ENCODE measurements around the gene CHTF18.

Gene CHTF18

GRCh38 chr16:787978-788398 lies 432 bp upstream of the CHTF18 start, which contains the start of gene RPUSD1:
Gene RPUSD1, minus strand, starts transcription at chr16:788381. Its CDS starts 644 bp downstream, at chr16:787737.
- Mint-ChIP-seq H3K4me3 (peak within 1 kb of the TSS; percentile 93), H3K4me1 (ENCODE audit: low read depth) (peaks cover 18% of the 10 kb centered on the region), H3K27me3 (no peaks in the 10 kb centered on the region), H3K9me3 (no peaks in the 10 kb centered on the region), H3K27ac (peak within 1 kb of the TSS; percentile 90), H3K36me3 (ENCODE audit: low read depth) (peaks cover 51% of the 10 kb centered on the region)
- DNase-seq = no peak

- peaks cover 18% of the 10 kb centered on the region for H3K4me1 Mint-ChIP-seq (ENCODE audit: low read depth)
- H3K27ac Mint-ChIP-seq = no peak overlapping the region
- H3K36me3 Mint-ChIP-seq (ENCODE audit: low read depth) = peaks cover 63% of the 10 kb centered on the region
- H3K4me3 Mint-ChIP-seq = peak overlapping the region; percentile 83
- no peak for DNase-seq
- no peaks in the 10 kb centered on the region for H3K27me3 Mint-ChIP-seq
- H3K9me3 Mint-ChIP-seq = no peaks in the 10 kb centered on the region
Measured at GRCh38 chr16:789191-789850, 901 bp downstream of the CHTF18 start.

- DNase-seq = no peak
- peak overlapping the region; percentile 33 for H3K27ac Mint-ChIP-seq
- H3K36me3 Mint-ChIP-seq (ENCODE audit: low read depth) = peaks cover 60% of the 10 kb centered on the region
- no peaks in the 10 kb centered on the region for H3K9me3 Mint-ChIP-seq
- H3K4me1 Mint-ChIP-seq (ENCODE audit: low read depth) = peaks cover 18% of the 10 kb centered on the region
- H3K4me3 Mint-ChIP-seq = peak overlapping the region; percentile 83
- H3K27me3 Mint-ChIP-seq = no peaks in the 10 kb centered on the region
Measured at GRCh38 chr16:790086-790485, 1.7 kb downstream of the CHTF18 start.

GRCh38 chr16:791131-791530 lies 2.7 kb downstream of the CHTF18 start:
- Mint-ChIP-seq H3K36me3 (ENCODE audit: low read depth) (peaks cover 58% of the 10 kb centered on the region), H3K27me3 (no peaks in the 10 kb centered on the region)

GRCh38 chr16:792221-792995 lies 4.0 kb downstream of the CHTF18 start:
- no peak for DNase-seq
- H3K4me1 Mint-ChIP-seq (ENCODE audit: low read depth) = peaks cover 9% of the 10 kb centered on the region
- H3K9me3 Mint-ChIP-seq = no peaks in the 10 kb centered on the region
- no peak overlapping the region for H3K4me3 Mint-ChIP-seq
- peaks cover 61% of the 10 kb centered on the region for H3K36me3 Mint-ChIP-seq (ENCODE audit: low read depth)
- no peaks in the 10 kb centered on the region for H3K27me3 Mint-ChIP-seq
- no peak overlapping the region for H3K27ac Mint-ChIP-seq

More at GRCh38 chr16:791131-791530, 2.7 kb downstream of the CHTF18 start:
- DNase-seq = no peak
- Mint-ChIP-seq H3K4me1 (ENCODE audit: low read depth) (peaks cover 18% of the 10 kb centered on the region), H3K27ac (no peak overlapping the region), H3K4me3 (no peak overlapping the region), H3K9me3 (no peaks in the 10 kb centered on the region)

GRCh38 chr16:793414-793813 lies 5.0 kb downstream of the CHTF18 start:
- no peaks in the 10 kb centered on the region for H3K27me3 Mint-ChIP-seq
- peaks cover 64% of the 10 kb centered on the region for H3K36me3 Mint-ChIP-seq (ENCODE audit: low read depth)
- H3K4me1 Mint-ChIP-seq (ENCODE audit: low read depth) = peaks cover 8% of the 10 kb centered on the region
- no peak for DNase-seq
- H3K27ac Mint-ChIP-seq = no peak overlapping the region
- H3K9me3 Mint-ChIP-seq = no peaks in the 10 kb centered on the region
- no peak overlapping the region for H3K4me3 Mint-ChIP-seq

- Mint-ChIP-seq H3K27ac (no peak overlapping the region), H3K4me1 (ENCODE audit: low read depth) (peaks cover 8% of the 10 kb centered on the region), H3K27me3 (no peaks in the 10 kb centered on the region), H3K9me3 (no peaks in the 10 kb centered on the region), H3K36me3 (ENCODE audit: low read depth) (peaks cover 63% of the 10 kb centered on the region), H3K4me3 (no peak overlapping the region)
- DNase-seq = no peak
Measured at GRCh38 chr16:794091-794822, 5.8 kb downstream of the CHTF18 start.

GRCh38 chr16:794853-795466 lies 6.5 kb downstream of the CHTF18 start:
- peaks cover 61% of the 10 kb centered on the region for H3K36me3 Mint-ChIP-seq (ENCODE audit: low read depth)
- peaks cover 6% of the 10 kb centered on the region for H3K4me1 Mint-ChIP-seq (ENCODE audit: low read depth)
- no peak overlapping the region for H3K4me3 Mint-ChIP-seq
- H3K27ac Mint-ChIP-seq = no peak overlapping the region
- no peak for DNase-seq
- H3K27me3 Mint-ChIP-seq = no peaks in the 10 kb centered on the region
- no peaks in the 10 kb centered on the region for H3K9me3 Mint-ChIP-seq

GRCh38 chr16:795580-796229 lies 7.3 kb downstream of the CHTF18 start:
- Mint-ChIP-seq H3K27ac (no peak overlapping the region), H3K27me3 (no peaks in the 10 kb centered on the region), H3K9me3 (no peaks in the 10 kb centered on the region), H3K36me3 (ENCODE audit: low read depth) (peaks cover 53% of the 10 kb centered on the region), H3K4me3 (no peak overlapping the region), H3K4me1 (ENCODE audit: low read depth) (peaks cover 5% of the 10 kb centered on the region)
- DNase-seq = no peak

- no peak overlapping the region for H3K27ac Mint-ChIP-seq
- H3K9me3 Mint-ChIP-seq = no peaks in the 10 kb centered on the region
- no peak overlapping the region for H3K4me3 Mint-ChIP-seq
- peaks cover 4% of the 10 kb centered on the region for H3K27me3 Mint-ChIP-seq
- H3K4me1 Mint-ChIP-seq (ENCODE audit: low read depth) = peaks cover 2% of the 10 kb centered on the region
- H3K36me3 Mint-ChIP-seq (ENCODE audit: low read depth) = peaks cover 45% of the 10 kb centered on the region
- DNase-seq = no peak
Measured at GRCh38 chr16:796296-797119, 8.1 kb downstream of the CHTF18 start.

- Mint-ChIP-seq H3K9me3 (no peaks in the 10 kb centered on the region), H3K27me3 (peaks cover 8% of the 10 kb centered on the region), H3K4me3 (no peak overlapping the region), H3K4me1 (ENCODE audit: low read depth) (no peaks in the 10 kb centered on the region), H3K36me3 (ENCODE audit: low read depth) (peaks cover 40% of the 10 kb centered on the region), H3K27ac (no peak overlapping the region)
- DNase-seq = peak; percentile 54
Measured at GRCh38 chr16:797120-797420, 8.7 kb downstream of the CHTF18 start.

- Mint-ChIP-seq H3K9me3 (no peaks in the 10 kb centered on the region), H3K4me1 (ENCODE audit: low read depth) (no peaks in the 10 kb centered on the region), H3K27ac (no peak overlapping the region), H3K27me3 (peaks cover 14% of the 10 kb centered on the region), H3K36me3 (ENCODE audit: low read depth) (peaks cover 39% of the 10 kb centered on the region), H3K4me3 (no peak overlapping the region)
- no peak for DNase-seq
Measured at GRCh38 chr16:797686-798085, 9.3 kb downstream of the CHTF18 start.

- H3K4me3 Mint-ChIP-seq = no peak overlapping the region
- no peaks in the 10 kb centered on the region for H3K4me1 Mint-ChIP-seq (ENCODE audit: low read depth)
- no peaks in the 10 kb centered on the region for H3K9me3 Mint-ChIP-seq
- H3K27ac Mint-ChIP-seq = no peak overlapping the region
- DNase-seq = no peak
- peaks cover 14% of the 10 kb centered on the region for H3K27me3 Mint-ChIP-seq
- H3K36me3 Mint-ChIP-seq (ENCODE audit: low read depth) = peaks cover 33% of the 10 kb centered on the region
Measured at GRCh38 chr16:798666-799065, 10.2 kb downstream of the CHTF18 start.

All from activated T-cell treated with anti-CD3 and anti-CD28 coated beads, Interleukin-2, amount 50 U/mL, for 24 hours (primary cell).